Mucosa of descending colon (tissue), 3 donors: ENCODE results near the gene DOC2B. TPM values are rescaled to one million over a fixed set of nuclear protein-coding genes. Genes with fewer than 3 reads are reported as not detected.
"Not testable (repeated sequence)": the region's sequence is repeated elsewhere in the genome, so short reads cannot be mapped to it uniquely, and the experiment has no call there.

Source experiments
- ATAC-seq: fragments of 200-7000 bp; cut with Tn5 transposase; one replicate; pipeline ENCODE4 v1.9.1; 2020; ENCODE audit warnings: mild to moderate bottlenecking, moderate library complexity
- DNase-seq, 3 donors: peaks; one replicate each; pipeline ENCODE4 v3.0.0-alpha.2; 2020
- H3K36me3 ChIP-seq: fragments of 200-600 bp; one replicate; pipeline ENCODE4 v1.8.0; 2021; ENCODE audit warnings: low read depth, mild to moderate bottlenecking
- H3K4me1 ChIP-seq: fragments of 200-600 bp; one replicate; pipeline ENCODE4 v1.8.0; 2021; ENCODE audit warnings: low read depth, mild to moderate bottlenecking
- H3K4me3 ChIP-seq: fragments of 200-600 bp; one replicate; pipeline ENCODE4 v1.8.0; 2021; ENCODE audit warnings: mild to moderate bottlenecking
- H3K9me3 ChIP-seq: fragments of 200-600 bp; one replicate; pipeline ENCODE4 v1.8.0; 2021; ENCODE audit warnings: mild to moderate bottlenecking
- CTCF ChIP-seq: fragments of 200-600 bp; IDR thresholded peaks from one replicate; pipeline ENCODE4 v1.8.0; 2022; ENCODE audit warnings: antibody characterized with exemption, mild to moderate bottlenecking
- intact Hi-C, 2 donors: fragments of 100-400 bp; cut with DNase I in 1 of 2; cut with micrococcal nuclease in 1 of 2; formaldehyde crosslinking; loops; one replicate each; pipeline versions ENCODE4 v1.11.0 to v1.11.1; 2022; cut with DNase I, micrococcal nuclease
- total RNA-seq, 3 donors: library from RNA; stranded (reverse); fragmentation: NEBNext Ultra II Directional in 2 of 3; extraction: Animal tissue kit (Norgen Biotek cat#: 25700) in 2 of 3; gene quantifications; one replicate each; pipeline versions ENCODE4 v1.2.1 to v1.2.4, GENCODE V29; 2021 to 2023
- donor health status: DM: no; HTN: no; CAD: no; lungs with moderate emphysema.
- donor health status: DM: no; HTN: no; CAD: no.
- donor health status: DM: no; HTN: yes; CAD: no.

DOC2B gene
- total RNA-seq, 3 donors from 2014 or later, result 3.2 to 6.7 (median 4.0) TPM

- H3K4me1 ChIP-seq, result no peaks in the 10 kb centered on the region
- H3K4me3 ChIP-seq, result no peak overlapping the region
- no peak for DNase-seq
- H3K9me3 ChIP-seq, result no peaks in the 10 kb centered on the region
- ATAC-seq, result no peak
- intact Hi-C loops, result no loop called here
- no peak for TF ChIP-seq CTCF
- H3K36me3 ChIP-seq, result no peaks in the 10 kb centered on the region
Measured at GRCh38 chr17:172401-172800, 9.0 kb downstream of the DOC2B start.

GRCh38 chr17:171871-172270, 9.6 kb downstream of the DOC2B start:
- H3K4me1 ChIP-seq, result no peaks in the 10 kb centered on the region
- ATAC-seq (no peak), DNase-seq (no peak)
- H3K4me3 ChIP-seq, result no peak overlapping the region
- H3K9me3 ChIP-seq, result no peaks in the 10 kb centered on the region
- intact Hi-C loops, result no loop called here
- no peaks in the 10 kb centered on the region for H3K36me3 ChIP-seq
- no peak for TF ChIP-seq CTCF

- Histone ChIP-seq H3K36me3 (no peaks in the 10 kb centered on the region), H3K4me1 (no peaks in the 10 kb centered on the region), H3K9me3 (no peaks in the 10 kb centered on the region), H3K4me3 (no peak overlapping the region)
- TF ChIP-seq CTCF, result no peak
- DNase-seq, result no peak
- no peak for ATAC-seq
- intact Hi-C loops, result no loop called here
Measured at GRCh38 chr17:170130-170670, 11.2 kb downstream of the DOC2B start.

- H3K4me1 ChIP-seq, H3K9me3 ChIP-seq, ATAC-seq, DNase-seq, H3K4me3 ChIP-seq, intact Hi-C loops, H3K36me3 ChIP-seq: not testable (repeated sequence)
Measured at GRCh38 chr17:168614-169013, 12.8 kb downstream of the DOC2B start.

- Histone ChIP-seq H3K36me3 (no peaks in the 10 kb centered on the region), H3K4me3 (no peak overlapping the region), H3K9me3 (no peaks in the 10 kb centered on the region), H3K4me1 (no peaks in the 10 kb centered on the region)
- intact Hi-C loops, result no loop called here
- DNase-seq, result no peak
- no peak for TF ChIP-seq CTCF
- ATAC-seq, result no peak
Measured at GRCh38 chr17:165939-166338, 15.5 kb downstream of the DOC2B start.

GRCh38 chr17:164303-165235, 16.9 kb downstream of the DOC2B start:
- ATAC-seq, result peak; percentile 50
- no peaks in the 10 kb centered on the region for H3K9me3 ChIP-seq
- H3K4me3 ChIP-seq, result no peak overlapping the region
- peak in 2 of 3 donors; percentile 36 to 52 for DNase-seq
- no peaks in the 10 kb centered on the region for H3K36me3 ChIP-seq
- TF ChIP-seq CTCF, result no peak
- intact Hi-C loops, result no loop called here
- H3K4me1 ChIP-seq, result no peaks in the 10 kb centered on the region
